ENCODE results near the gene BCAN. TPM values are rescaled to one million over a fixed set of nuclear protein-coding genes. Genes with fewer than 3 reads are reported as not detected.

The BCAN gene
- total and polyA plus RNA-seq, 2 of the 8 experiments (the other 6 are each of a cell fraction or from before 2014, with no cell fraction given), result 4.5 to 24.0 TPM

GRCh38 chr1:156658496-156658895 lies 16.6 kb downstream of the BCAN start:
- H2BK15ac ChIP-seq (ENCODE audit: low read length), result no peak overlapping the region
- H3K4ac ChIP-seq (replicated peaks; ENCODE audit: insufficient read length, low read depth, low read length), result no peak overlapping the region
- DNase-seq (ENCODE audit: low read depth in 1 of 2, low spot score in 2 of 2) (no peak), FAIRE-seq (no peak)
- H3K9ac ChIP-seq (replicated peaks in 1 of 4; ENCODE audit: extremely low read depth in 1 of 4, low read depth in 3 of 4, low read length in 3 of 4), result no peak overlapping the region
- no peak overlapping the region for H3K4me2 ChIP-seq (ENCODE audit: insufficient read depth in 1 of 2, low read depth in 2 of 2, low read length in 2 of 2)
- H2BK120ac ChIP-seq (replicated peaks; ENCODE audit: low read depth, low read length), result no peak overlapping the region
- H3K14ac ChIP-seq (ENCODE audit: insufficient read length), result no peak overlapping the region
- no peaks in the 10 kb centered on the region for H3K36me3 ChIP-seq (ENCODE audit: control insufficient read depth in 2 of 4, insufficient read depth in 4 of 4, low read length in 3 of 4)
- WGBS, 2 experiments (ENCODE audit: extremely low coverage in 1 of 2, insufficient coverage in 1 of 2, insufficient read length in 1 of 2, insufficient replicate concordance in 2 of 2, low coverage in 1 of 2, low lambda C conversion rate in 2 of 2, missing lambda C conversion rate in 1 of 2), result 91% methylated on average over 14 of the region's 14 CpGs; no CpG with 5 or more reads in 1 of the 2 experiments
- H3K18ac ChIP-seq (ENCODE audit: extremely low read depth, low read length), result no peak overlapping the region
- H4K8ac ChIP-seq (ENCODE audit: extremely low read depth, insufficient read depth, low read length), result no peak overlapping the region; the same call in 1 of the 2 replicates
- H4K20me1 ChIP-seq (replicated peaks in 1 of 2; ENCODE audit: control insufficient read depth in 1 of 2, insufficient read depth in 2 of 2, low read length in 2 of 2), result no peaks in the 10 kb centered on the region
- no peak overlapping the region for H2AK5ac ChIP-seq (ENCODE audit: low read depth, low read length)
- no peak overlapping the region for H4K5ac ChIP-seq (ENCODE audit: insufficient read length, low read depth, low read length)
- peak overlapping the region; percentile 52; the same call in 1 of the 2 replicates for H2BK12ac ChIP-seq (ENCODE audit: low read depth, low read length)
- H3K23ac ChIP-seq (ENCODE audit: insufficient read length), result no peak overlapping the region
- H2BK5ac ChIP-seq (ENCODE audit: low read depth, low read length), result no peak overlapping the region
- no peak overlapping the region for H2AFZ ChIP-seq (ENCODE audit: low read length)
- no peak overlapping the region for H4K91ac ChIP-seq (replicated peaks; ENCODE audit: insufficient read length, low read length)
- no peak overlapping the region for H3K4me3 ChIP-seq (ENCODE audit: extremely low read depth in 1 of 4, insufficient read depth in 2 of 4, low read depth in 3 of 4, low read length in 4 of 4)
- no peak overlapping the region for H3K56ac ChIP-seq (replicated peaks; ENCODE audit: insufficient read length, low read depth, low read length)
- TF ChIP-seq SUZ12 (IDR thresholded peaks at IDR 0.05; ENCODE audit: low read length), result no peak
- TF ChIP-seq BCL11A (IDR thresholded peaks at IDR 0.05; ENCODE audit: low read depth in 2 of 2, low read length in 2 of 2), result no peak
- no peak for TF ChIP-seq HDAC6 (IDR thresholded peaks at IDR 0.05; ENCODE audit: low read depth, low read length)
- no peak for TF ChIP-seq POLR2AphosphoS5 (IDR thresholded peaks at IDR 0.05; ENCODE audit: low read depth, low read length)
- TF ChIP-seq ATF3 (IDR thresholded peaks at IDR 0.05; ENCODE audit: insufficient read depth, low read depth, low read length), result no peak
- no peak for TF ChIP-seq CREB1 (IDR thresholded peaks at IDR 0.05)
- TF ChIP-seq MAFK (IDR thresholded peaks at IDR 0.05; ENCODE audit: low read depth, low read length), result no peak
- ChIA-PET CTCF (ENCODE audit: partially characterized antibody) (interaction anchor here (0.7 to 66.0 kb wide), 12 partner anchors 9 to 267 kb away, joined by 3 to 4284 read pairs (median 4); partner anchors contain the start of genes BCAN, CRABP2, HAPLN2 and ISG20L2), POLR2A (ENCODE audit: partially characterized antibody) (interaction anchor here (2.1 to 12.0 kb wide), 5 partner anchors 10 to 47 kb away, joined by 7 to 419 read pairs (median 10); partner anchors contain the start of genes CRABP2 and NES)
- peaks cover 2 to 49% (median 34%) of the 10 kb centered on the region in 4 experiments for H3K27me3 ChIP-seq (replicated peaks in 1 of 4; ENCODE audit: control insufficient read depth in 3 of 4, extremely low read depth in 1 of 4, insufficient read depth in 3 of 4, low read length in 3 of 4)
- H3K23me2 ChIP-seq (ENCODE audit: low read depth, low read length), result peaks cover 11% of the 10 kb centered on the region
- H3K9me3 ChIP-seq (ENCODE audit: insufficient read depth in 2 of 2, low read depth in 1 of 2, low read length in 1 of 2), result no peaks in the 10 kb centered on the region
- H3K27ac ChIP-seq (ENCODE audit: low read depth, low read length), result no peak overlapping the region
- H2BK20ac ChIP-seq (ENCODE audit: low read length), result no peak overlapping the region
- no peaks in the 10 kb centered on the region for H3K79me2 ChIP-seq (ENCODE audit: control insufficient read depth in 1 of 2, insufficient read depth in 2 of 2, low read length in 2 of 2)
- no peaks in the 10 kb centered on the region for H3K79me1 ChIP-seq (ENCODE audit: low read depth, low read length)
- peaks cover 18 to 37% (median 32%) of the 10 kb centered on the region in 4 experiments for H3K4me1 ChIP-seq (replicated peaks in 1 of 4; ENCODE audit: control insufficient read depth in 3 of 4, insufficient read depth in 4 of 4, low read length in 3 of 4)

All from H1 (cell line).